Psoas muscle (tissue), 8 donors: ENCODE data around the gene VSIR. TPM values are rescaled to one million over a fixed set of nuclear protein-coding genes. Genes with fewer than 3 reads are reported as not detected.
A peak's percentile ranks its signal among the peaks of the same experiment; 100 is the strongest.

Experiments
- ATAC-seq, 4 donors: fragments of 200-7000 bp; cut with Tn5 transposase; one replicate each; pipeline ENCODE4 v1.9.1; 2020; ENCODE audit warnings: moderate library complexity in 3 of 4, mild to moderate bottlenecking in 2 of 4
- DNase-seq, 2 donors: peaks; one replicate each; pipeline ENCODE4 v3.0.0-alpha.2; 2020
- H3K27ac ChIP-seq: fragments of 200-600 bp; one replicate; pipeline ENCODE4 v1.8.0; 2022
- H3K27me3 ChIP-seq, 3 donors: fragments of 200-600 bp in 1 of 3; one replicate each; pipeline versions ENCODE4 v1.6.1 to v1.8.0; 2013 to 2022; ENCODE audit warnings: low read length in 2 of 3, mild to moderate bottlenecking in 2 of 3, moderate library complexity in 1 of 3; ENCODE audit not compliant: insufficient read depth in 3 of 3
- H3K36me3 ChIP-seq, 2 donors: fragments of 200-600 bp in 1 of 2; one replicate each; pipeline versions ENCODE4 v1.6.1 to v1.8.0; 2013 to 2022; ENCODE audit warnings: low read depth in 1 of 2, mild to moderate bottlenecking in 1 of 2, moderate library complexity in 1 of 2; ENCODE audit not compliant: insufficient read depth in 1 of 2
- H3K4me1 ChIP-seq: fragments of 200-600 bp; one replicate; pipeline ENCODE4 v1.8.0; 2022
- H3K4me3 ChIP-seq: fragments of 200-600 bp; one replicate; pipeline ENCODE4 v1.8.0; 2022; ENCODE audit warnings: mild to moderate bottlenecking
- H3K9me3 ChIP-seq: fragments of 200-600 bp; one replicate; pipeline ENCODE4 v1.8.0; 2022
- WGBS, 3 donors: extraction: QIAGEN DNeasy Blood & Tissue Kit; methylation state at CpG; one replicate each; pipeline versions ENCODE4 v1.1.6 to v1.1.7; 2013; 5-methylcytosine and 5-hydroxymethylcytosine counted together
- intact Hi-C, 2 donors: fragments of 100-400 bp; cut with DNase I; formaldehyde crosslinking; loops; one replicate each; pipeline versions ENCODE4 v1.11.0 to v1.14.2; 2022
- polyA plus RNA-seq, 3 donors: library from polyadenylated mRNA; stranded (reverse); fragments of 200-250 nt; gene quantifications; one replicate each; pipeline ENCODE4 v1.2.3, GENCODE V29; 2013
- total RNA-seq, 4 donors: library from RNA; stranded (reverse); fragmentation: NEBNext Ultra II Directional in 2 of 4; extraction: Animal tissue kit (Norgen Biotek cat#: 25700) in 2 of 4; gene quantifications; one replicate each; pipeline versions ENCODE4 v1.2.1 to v1.2.4, GENCODE V29; 2021 to 2023
- TF ChIP-seq, protein P1 (sequence below): fragments of 200-600 bp; IDR thresholded peaks from one replicate; pipeline ENCODE4 v1.8.0; 2022; ENCODE audit warnings: antibody characterized with exemption
- donor health status: healthy with polysubstance abuse.
- donor health status: DM: no; HTN: no; CAD: no; lungs with moderate emphysema.
- donor health status: Bipolar disorder and iron deficiency.
- donor health status: healthy.
- donor health status: DM: yes; HTN: yes; CAD: no.
- donor health status: DM: no; HTN: no; CAD: no.
- donor health status: DM: no; HTN: no; CAD: no.
- donor health status: DM: yes; HTN: yes; CAD: no.

VSIR gene
- total and polyA plus RNA-seq, 7 donors: 12.5 to 21.8 (median 18.1) TPM

DNA sequence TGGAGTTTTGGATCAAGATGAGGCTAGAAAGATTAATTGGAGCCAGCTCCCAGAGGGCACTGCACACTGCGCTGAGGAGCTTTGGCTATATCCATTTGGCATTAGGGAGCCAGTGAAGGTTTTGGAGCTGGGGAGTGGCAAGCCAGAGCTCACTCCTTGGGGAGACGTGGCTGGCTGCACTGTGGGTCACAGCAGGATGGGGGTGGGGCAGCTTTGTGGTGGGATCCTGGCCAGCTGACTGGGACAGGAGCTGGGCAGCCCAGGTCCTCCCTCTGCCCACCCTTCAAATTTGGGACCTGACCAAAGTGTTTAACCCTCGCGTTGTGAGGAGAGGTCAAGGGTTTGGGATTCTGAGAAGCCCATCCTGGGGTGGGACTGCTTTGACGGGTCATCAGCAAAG lies 58.7 kb downstream of the VSIR start:
- Histone ChIP-seq H3K27me3 (no peaks in the 10 kb centered on the region), H3K4me1 (peaks cover 20% of the 10 kb centered on the region), H3K36me3 (no peaks in the 10 kb centered on the region), H3K27ac (no peak overlapping the region), H3K4me3 (no peak overlapping the region), H3K9me3 (no peaks in the 10 kb centered on the region)
- DNase-seq (no peak), ATAC-seq (no peak)
- intact Hi-C loops: loop anchor here in 1 of 2 donors (5.0 kb wide), 1 partner anchor 322 kb away; no protein-coding TSS in a partner anchor
- WGBS, 3 donors: 45 to 68% (median 54%) methylated on average over 5 of the region's 5 CpGs
- TF ChIP-seq, protein P1, sequence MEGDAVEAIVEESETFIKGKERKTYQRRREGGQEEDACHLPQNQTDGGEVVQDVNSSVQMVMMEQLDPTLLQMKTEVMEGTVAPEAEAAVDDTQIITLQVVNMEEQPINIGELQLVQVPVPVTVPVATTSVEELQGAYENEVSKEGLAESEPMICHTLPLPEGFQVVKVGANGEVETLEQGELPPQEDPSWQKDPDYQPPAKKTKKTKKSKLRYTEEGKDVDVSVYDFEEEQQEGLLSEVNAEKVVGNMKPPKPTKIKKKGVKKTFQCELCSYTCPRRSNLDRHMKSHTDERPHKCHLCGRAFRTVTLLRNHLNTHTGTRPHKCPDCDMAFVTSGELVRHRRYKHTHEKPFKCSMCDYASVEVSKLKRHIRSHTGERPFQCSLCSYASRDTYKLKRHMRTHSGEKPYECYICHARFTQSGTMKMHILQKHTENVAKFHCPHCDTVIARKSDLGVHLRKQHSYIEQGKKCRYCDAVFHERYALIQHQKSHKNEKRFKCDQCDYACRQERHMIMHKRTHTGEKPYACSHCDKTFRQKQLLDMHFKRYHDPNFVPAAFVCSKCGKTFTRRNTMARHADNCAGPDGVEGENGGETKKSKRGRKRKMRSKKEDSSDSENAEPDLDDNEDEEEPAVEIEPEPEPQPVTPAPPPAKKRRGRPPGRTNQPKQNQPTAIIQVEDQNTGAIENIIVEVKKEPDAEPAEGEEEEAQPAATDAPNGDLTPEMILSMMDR: no peak

DNA sequence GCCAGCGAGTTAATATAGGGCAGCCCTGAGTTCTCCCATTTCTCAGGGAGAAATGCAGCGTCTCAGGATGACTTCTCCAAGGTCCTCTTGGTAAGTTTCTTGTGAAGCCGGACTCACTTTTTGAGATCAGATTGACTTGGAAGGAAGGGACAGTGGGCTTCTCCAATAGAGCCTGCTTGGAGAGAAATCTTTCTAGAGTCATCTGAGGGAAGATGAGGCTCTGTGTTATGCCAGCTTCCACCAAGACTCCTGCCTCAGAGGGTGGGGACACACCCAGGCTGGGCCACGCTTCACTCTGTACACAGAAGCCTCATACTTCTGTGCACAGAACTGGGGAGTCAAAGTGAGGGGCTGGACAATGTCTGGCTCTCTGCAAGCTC lies 59.3 kb downstream of the VSIR start:
- H3K27ac ChIP-seq: peak overlapping the region; percentile 65
- H3K27me3 ChIP-seq: no peaks in the 10 kb centered on the region
- H3K4me1 ChIP-seq: peaks cover 20% of the 10 kb centered on the region
- H3K36me3 ChIP-seq: no peaks in the 10 kb centered on the region
- no peak for ATAC-seq
- no peaks in the 10 kb centered on the region for H3K9me3 ChIP-seq
- 73 to 81% (median 80%) methylated on average over 4 of the region's 4 CpGs for WGBS, 3 donors
- TF ChIP-seq, protein P1: no peak
- no peak overlapping the region for H3K4me3 ChIP-seq
- no peak for DNase-seq
- intact Hi-C loops: loop anchor here in 1 of 2 donors (5.0 kb wide), 1 partner anchor 322 kb away; no protein-coding TSS in a partner anchor

DNA sequence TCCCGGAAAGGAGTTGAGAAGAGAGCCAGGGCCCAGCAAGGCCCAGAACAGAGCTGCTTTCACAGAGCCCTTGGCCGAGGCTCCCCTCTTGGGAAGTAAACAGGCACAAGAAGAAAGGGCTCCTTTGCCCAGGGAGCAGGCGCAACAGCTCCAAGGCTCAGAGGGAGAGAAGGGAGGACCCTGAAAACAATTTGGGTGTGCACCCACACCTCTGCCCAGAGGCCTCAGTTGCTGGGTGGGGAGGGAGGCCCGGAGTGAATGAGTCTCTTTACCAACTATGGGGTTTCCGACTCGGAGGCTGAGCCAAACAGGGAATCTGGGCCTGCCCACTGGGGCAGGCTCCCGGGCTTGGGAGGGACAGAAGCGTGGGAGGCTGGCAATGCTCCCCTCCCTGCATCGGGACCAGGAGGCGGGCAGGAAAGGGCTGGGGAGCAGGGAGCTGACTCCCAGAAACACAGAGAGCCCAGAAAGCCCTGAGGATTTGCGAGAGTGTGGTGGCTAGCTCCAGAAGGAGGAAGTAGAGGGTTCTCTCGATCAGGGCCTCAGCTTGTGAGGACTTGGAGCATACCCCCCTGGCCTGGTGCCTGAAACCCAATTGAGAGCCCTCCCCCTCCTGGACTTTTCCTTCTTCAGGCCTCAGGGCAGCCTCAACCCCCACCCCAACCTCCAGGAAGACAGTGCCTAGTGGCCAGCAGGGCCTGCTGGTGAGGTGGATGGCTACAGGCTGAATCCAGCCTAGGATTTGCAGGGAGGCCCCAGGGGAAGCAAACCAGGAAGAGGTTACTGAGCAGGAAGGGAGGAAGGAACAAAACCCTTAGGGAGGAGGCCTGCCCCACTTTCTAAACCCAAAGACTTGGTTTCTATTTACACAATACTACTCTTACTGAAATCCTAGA lies 59.9 kb downstream of the VSIR start:
- Histone ChIP-seq H3K4me3 (no peak overlapping the region), H3K9me3 (no peaks in the 10 kb centered on the region), H3K4me1 (peaks cover 20% of the 10 kb centered on the region), H3K27me3 (no peaks in the 10 kb centered on the region), H3K27ac (peak overlapping the region; percentile 65), H3K36me3 (no peaks in the 10 kb centered on the region)
- TF ChIP-seq, protein P1: no peak
- ATAC-seq (peak; percentile 34 to 80 (median 66)), DNase-seq (peak; percentile 88 to 89)
- intact Hi-C loops: loop anchor here in 1 of 2 donors (5.0 kb wide), 1 partner anchor 321 kb away; no protein-coding TSS in a partner anchor
- WGBS, 3 donors: 30 to 44% (median 42%) methylated on average over 10 to 12 of the region's 12 CpGs

DNA sequence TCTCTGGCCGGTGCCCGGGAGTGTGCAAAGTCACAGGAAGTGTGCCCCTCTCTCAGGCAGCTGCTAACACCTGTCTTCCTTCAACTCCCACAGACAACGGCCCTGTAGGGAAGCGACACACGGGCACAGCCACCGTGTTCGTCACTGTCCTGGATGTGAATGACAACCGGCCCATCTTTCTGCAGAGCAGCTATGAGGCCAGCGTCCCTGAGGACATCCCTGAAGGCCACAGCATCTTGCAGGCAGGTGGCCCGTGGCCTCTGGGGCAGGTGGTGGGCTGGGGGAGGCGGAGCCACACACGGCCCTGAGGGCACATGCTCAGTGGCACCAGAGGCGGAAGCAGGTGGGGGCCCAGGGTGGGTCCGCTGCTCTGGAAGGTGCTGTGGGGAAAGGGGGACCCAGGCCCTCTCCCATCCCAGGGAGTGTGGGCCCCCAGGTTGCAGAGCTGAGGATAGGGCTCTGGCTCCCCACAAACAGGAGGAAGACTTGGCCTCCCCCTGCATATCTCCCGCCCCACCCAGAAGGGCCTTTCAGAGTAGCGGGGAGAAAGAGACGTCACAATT lies 60.7 kb downstream of the VSIR start:
- DNase-seq (no peak), ATAC-seq (peak in 1 of 4 donors; percentile 13)
- Histone ChIP-seq H3K36me3 (no peaks in the 10 kb centered on the region), H3K27me3 (no peaks in the 10 kb centered on the region), H3K9me3 (no peaks in the 10 kb centered on the region), H3K4me1 (peaks cover 20% of the 10 kb centered on the region), H3K4me3 (no peak overlapping the region), H3K27ac (peak overlapping the region; percentile 65)
- 63 to 67% (median 66%) methylated on average over 17 of the region's 17 CpGs for WGBS, 3 donors
- intact Hi-C loops: loop anchor here in 1 of 2 donors (5.0 kb wide), 1 partner anchor 320 kb away; no protein-coding TSS in a partner anchor
- TF ChIP-seq, protein P1: no peak
